GM21529 (cell line): ENCODE data around the gene HSD17B1.

ENCODE experiments used
- ATAC-seq: cut with Tn5 transposase; IDR thresholded peaks from one replicate; pipeline ENCODE4 v1.9.1; 2021; ENCODE audit not compliant: unreplicated experiment

The HSD17B1 gene

GRCh38 chr17:42565523-42566214, 12.9 kb downstream of the HSD17B1 start:
- ATAC-seq: no peak

GRCh38 chr17:42566215-42566882, 13.6 kb downstream of the HSD17B1 start:
- no peak for ATAC-seq

GRCh38 chr17:42566883-42567573, 14.3 kb downstream of the HSD17B1 start, which contains the start of gene MLX:
MLX (plus strand) TSS chr17:42567100; CDS start chr17:42567125, 25 bp downstream.
- ATAC-seq: no peak

GRCh38 chr17:42568341-42569111, 15.8 kb downstream of the HSD17B1 start:
- ATAC-seq: no peak

GRCh38 chr17:42571435-42572225, 18.9 kb downstream of the HSD17B1 start:
- ATAC-seq: no peak

GRCh38 chr17:42573095-42573494, 20.4 kb downstream of the HSD17B1 start:
- ATAC-seq: no peak

GRCh38 chr17:42574463-42574862, 21.7 kb downstream of the HSD17B1 start:
- no peak for ATAC-seq

- no peak for ATAC-seq
These were observed 24.4 kb downstream of the HSD17B1 start for GRCh38 chr17:42577140-42577531.

- peak; percentile 69 for ATAC-seq
These were observed 25.0 kb downstream of the HSD17B1 start, which contains the start of gene PSMC3IP for GRCh38 chr17:42577532-42578281. PSMC3IP (minus strand) TSS chr17:42577729; CDS start chr17:42577686, 43 bp downstream.

- peak; percentile 56 for ATAC-seq
These were observed 25.7 kb downstream of the HSD17B1 start for GRCh38 chr17:42578282-42578869.

- no peak for ATAC-seq
These were observed 27.2 kb downstream of the HSD17B1 start for GRCh38 chr17:42579794-42580551.

GRCh38 chr17:42581744-42582270, 29.1 kb downstream of the HSD17B1 start:
- ATAC-seq: no peak

GRCh38 chr17:42584880-42585279, 32.2 kb downstream of the HSD17B1 start:
- ATAC-seq: no peak

- ATAC-seq: no peak
These were observed 32.6 kb downstream of the HSD17B1 start for GRCh38 chr17:42585353-42585752.

GRCh38 chr17:42586514-42587230, 33.9 kb downstream of the HSD17B1 start:
- ATAC-seq: peak; percentile 56

GRCh38 chr17:42590886-42591285, 38.2 kb downstream of the HSD17B1 start:
- no peak for ATAC-seq

GRCh38 chr17:42591411-42591810, 38.7 kb downstream of the HSD17B1 start:
- no peak for ATAC-seq

GRCh38 chr17:42596386-42596785, 43.7 kb downstream of the HSD17B1 start:
- no peak for ATAC-seq
